K562 (cell line): Measurements from ENCODE around the gene ORMDL2.

ENCODE experiments used
- ADNP ChIP-seq: fragments of 200-800 bp; sonication (Bioruptor generic); IDR thresholded peaks from 2 replicates; pipeline ENCODE4 v1.6.1; 2016; ENCODE audit warnings: missing genetic modification characterization, missing compliant biosample characterization
- CC2D1A ChIP-seq: fragments of 450-650 bp; IDR thresholded peaks from 2 replicates; pipeline ENCODE4 v1.6.1; 2017; ENCODE audit warnings: mild to moderate bottlenecking
- CTCF ChIP-seq, 3 experiments: IDR thresholded peaks in 2 of 3; conservative IDR thresholded peaks in 1 of 3; 2 replicates each; pipeline ENCODE4 v1.5.1; 2011 to 2012; ENCODE audit warnings: low read length in 3 of 3, mild to moderate bottlenecking in 3 of 3, control low read depth in 2 of 3, improper control_type of control experiment in 1 of 3, inconsistent platforms in 1 of 3, low read depth in 1 of 3, mixed read lengths in 1 of 3, moderate library complexity in 1 of 3; ENCODE audit not compliant: insufficient read depth in 2 of 3
- MAX ChIP-seq: sonication (generic); formaldehyde crosslinking; IDR thresholded peaks from 2 replicates; pipeline ENCODE4 v1.9.0; 2022; ENCODE audit warnings: mild to moderate bottlenecking, missing genetic modification reagents
- NONO ChIP-seq, 2 experiments: fragments of 200-400 bp in 1 of 2; fragments of 450-650 bp in 1 of 2; formaldehyde crosslinking in 1 of 2; IDR thresholded peaks; 2 replicates each; pipeline ENCODE4 v1.6.1; 2017; ENCODE audit warnings: low read depth in 2 of 2, mild to moderate bottlenecking in 2 of 2, moderate library complexity in 2 of 2, low read length in 1 of 2
- POLR2A ChIP-seq: fragments of 450-650 bp; conservative IDR thresholded peaks from 2 replicates; pipeline ENCODE4 v1.6.1; 2016
- PRDM10 ChIP-seq: fragments of 450-650 bp; IDR thresholded peaks from 2 replicates; pipeline ENCODE4 v1.6.1; 2018; ENCODE audit not compliant: partially characterized antibody
- PRPF4 ChIP-seq: fragments of 200-400 bp; formaldehyde crosslinking; IDR thresholded peaks from one replicate; pipeline ENCODE4 v1.6.1; 2017; ENCODE audit warnings: low read length, low read depth, mild to moderate bottlenecking; ENCODE audit not compliant: insufficient read depth, poor library complexity, severe bottlenecking
- UBTF ChIP-seq, 2 experiments: IDR thresholded peaks; 2 replicates each; pipeline ENCODE4 v1.6.1; 2012; ENCODE audit warnings: improper control_type of control experiment in 2 of 2, low read depth in 2 of 2, low read length in 2 of 2, borderline replicate concordance in 1 of 2
- ZNF436 ChIP-seq: fragments of 250-450, 450-650 bp; sonication (Bioruptor Pico); formaldehyde crosslinking; IDR thresholded peaks from 2 replicates; pipeline ENCODE4 v1.7.0; 2020; ENCODE audit warnings: mild to moderate bottlenecking
- ZNF639 ChIP-seq, 2 experiments: fragments of 200-800 bp in 1 of 2; sonication (Bioruptor generic) in 1 of 2; sonication (generic) in 1 of 2; formaldehyde crosslinking in 1 of 2; IDR thresholded peaks in 1 of 2; conservative IDR thresholded peaks in 1 of 2; 2 replicates each; pipeline versions ENCODE4 v1.5.0 to v1.6.1; 2016 to 2020; ENCODE audit warnings: missing compliant biosample characterization in 1 of 2, missing genetic modification characterization in 1 of 2, missing genetic modification reagents in 1 of 2

GRCh38 chr12:55850401-55850800 lies 32.6 kb downstream of the ORMDL2 start:
- TF ChIP-seq MAX (no peak), CTCF (IDR thresholded peaks at IDR 0.05 in 2 of 3, conservative IDR thresholded peaks at IDR 0.05 in 1 of 3; ENCODE audit: insufficient read depth in 2 of 3, low read depth in 1 of 3, low read length in 3 of 3) (no peak), ZNF436 (CRISPR knock-in tag) (no peak), CC2D1A (no peak), POLR2A (no peak), PRDM10 (no peak), NONO (IDR thresholded peaks at IDR 0.05; ENCODE audit: low read depth in 2 of 2, low read length in 1 of 2) (no peak), UBTF (IDR thresholded peaks at IDR 0.05; ENCODE audit: borderline replicate concordance in 1 of 2, low read depth in 2 of 2, low read length in 2 of 2) (no peak), PRPF4 (no peak), ADNP (tag) (no peak), ZNF639 (CRISPR knock-in tag; conservative IDR thresholded peaks at IDR 0.05 in 1 of 2, IDR thresholded peaks at IDR 0.05 in 1 of 2) (no peak)
